HG03439 (cell line): ENCODE results near the gene UFD1.
A peak's percentile ranks its signal among the peaks of the same experiment; 100 is the strongest.

Experiments used
- ATAC-seq: cut with Tn5 transposase; IDR thresholded peaks from one replicate; pipeline ENCODE4 v1.9.1; 2021; ENCODE audit warnings: mild to moderate bottlenecking, moderate library complexity; ENCODE audit not compliant: unreplicated experiment

UFD1 gene

GRCh38 chr22:19497245-19497644 is 18.3 kb upstream of the UFD1 start:
- no peak for ATAC-seq

- ATAC-seq: no peak
Measured at GRCh38 chr22:19496324-19496630, 17.3 kb upstream of the UFD1 start.

GRCh38 chr22:19495562-19496323 is 16.8 kb upstream of the UFD1 start:
- no peak for ATAC-seq

GRCh38 chr22:19494676-19495173 is 15.7 kb upstream of the UFD1 start:
- ATAC-seq: no peak

GRCh38 chr22:19494001-19494560 is 15.1 kb upstream of the UFD1 start:
- no peak for ATAC-seq

- no peak for ATAC-seq
Measured at GRCh38 chr22:19492504-19493174, 13.6 kb upstream of the UFD1 start.

- no peak for ATAC-seq
Measured at GRCh38 chr22:19490628-19491230, 11.7 kb upstream of the UFD1 start.

- ATAC-seq: no peak
Measured at GRCh38 chr22:19488884-19489843, 10.2 kb upstream of the UFD1 start.

- no peak for ATAC-seq
Measured at GRCh38 chr22:19488285-19488684, 9.3 kb upstream of the UFD1 start.

GRCh38 chr22:19483481-19484244 is 4.7 kb upstream of the UFD1 start:
- ATAC-seq: no peak

- no peak for ATAC-seq
Measured at GRCh38 chr22:19482297-19482696, 3.3 kb upstream of the UFD1 start.

GRCh38 chr22:19480789-19481188 is 1.8 kb upstream of the UFD1 start:
- ATAC-seq: no peak

- ATAC-seq: peak; percentile 2
Measured at GRCh38 chr22:19480173-19480568, 1.2 kb upstream of the UFD1 start.

- peak; percentile 81 for ATAC-seq
Measured at GRCh38 chr22:19479355-19480172, 571 bp upstream of the UFD1 start, which contains the start of gene CDC45. Gene CDC45, plus strand, starts transcription at chr22:19479920. Its CDS starts 49 bp downstream, at chr22:19479969.

GRCh38 chr22:19478045-19478900 is 720 bp downstream of the UFD1 start:
- ATAC-seq: no peak

GRCh38 chr22:19477321-19478044 is 1.5 kb downstream of the UFD1 start:
- ATAC-seq: no peak

- no peak for ATAC-seq
Measured at GRCh38 chr22:19476023-19476422, 3.0 kb downstream of the UFD1 start.
